ENCODE results near the gene SRC.

SRC gene

GRCh38 chr20:37395921-37396415, 50.0 kb downstream of the SRC start:
- no peak for DNase-seq (ENCODE audit: low read depth in 3 of 3)

GRCh38 chr20:37396416-37397075, 50.6 kb downstream of the SRC start:
- no peak for DNase-seq (ENCODE audit: low read depth in 3 of 3)

GRCh38 chr20:37397076-37397953, 51.4 kb downstream of the SRC start:
- DNase-seq (ENCODE audit: low read depth in 3 of 3), result no peak

GRCh38 chr20:37397954-37398749, 52.2 kb downstream of the SRC start:
- DNase-seq (ENCODE audit: low read depth in 3 of 3), result no peak

- DNase-seq (ENCODE audit: low read depth in 3 of 3), result no peak
Observed at GRCh38 chr20:37398750-37399621, 53.0 kb downstream of the SRC start.

GRCh38 chr20:37401282-37401929, 55.5 kb downstream of the SRC start:
- no peak for DNase-seq (ENCODE audit: low read depth in 3 of 3)

- no peak for DNase-seq (ENCODE audit: low read depth in 3 of 3)
Observed at GRCh38 chr20:37401930-37402675, 56.2 kb downstream of the SRC start.

- no peak for DNase-seq (ENCODE audit: low read depth in 3 of 3)
Observed at GRCh38 chr20:37403107-37404033, 57.4 kb downstream of the SRC start.

GRCh38 chr20:37404461-37404890, 58.5 kb downstream of the SRC start:
- no peak for DNase-seq (ENCODE audit: low read depth in 3 of 3)

GRCh38 chr20:37405351-37405897, 59.5 kb downstream of the SRC start:
- DNase-seq (ENCODE audit: low read depth in 3 of 3), result no peak

GRCh38 chr20:37406010-37406998, 60.4 kb downstream of the SRC start:
- DNase-seq (ENCODE audit: low read depth in 3 of 3), result peak in 1 of 3 experiments; percentile 37

GRCh38 chr20:37407019-37407566, 61.2 kb downstream of the SRC start:
- no peak for DNase-seq (ENCODE audit: low read depth in 3 of 3)

GRCh38 chr20:37407573-37408002, 61.6 kb downstream of the SRC start:
- DNase-seq (ENCODE audit: low read depth in 3 of 3), result no peak

- no peak for DNase-seq (ENCODE audit: low read depth in 3 of 3)
Observed at GRCh38 chr20:37408302-37409193, 62.6 kb downstream of the SRC start.

GRCh38 chr20:37411408-37412219, 65.7 kb downstream of the SRC start:
- DNase-seq (ENCODE audit: low read depth in 3 of 3), result no peak

Measured in stimulated activated CD4-positive, alpha-beta T cell treated with anti-CD3 and anti-CD28 coated beads, TNF-alpha, amount 100 ng/mL, for 24 hours (primary cell).